ENCODE data around the gene PVRIG.
"Not testable (repeated sequence)": the region's sequence is repeated elsewhere in the genome, so short reads cannot be mapped to it uniquely, and the experiment has no call there.

DNA sequence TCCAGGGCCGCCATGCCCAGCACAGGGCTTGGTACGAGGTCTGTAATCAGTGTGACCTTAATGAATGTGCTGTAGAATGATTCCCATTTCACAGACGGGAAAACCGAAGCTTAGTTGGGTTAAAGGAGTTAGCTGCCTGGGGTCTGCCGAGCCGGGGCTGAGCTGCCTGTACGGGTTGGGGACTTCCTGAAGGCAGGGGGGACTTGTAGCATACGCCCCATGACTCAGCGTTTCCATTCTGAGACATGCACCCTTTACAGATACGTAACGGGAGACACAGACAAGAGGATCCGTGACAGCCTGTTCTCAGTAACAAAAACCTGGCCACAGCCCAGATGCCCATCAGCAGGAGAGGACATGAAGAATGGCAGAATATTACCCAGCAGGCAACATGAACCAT lies 23.6 kb downstream of the PVRIG start:
- TF ChIP-seq, protein P1, sequence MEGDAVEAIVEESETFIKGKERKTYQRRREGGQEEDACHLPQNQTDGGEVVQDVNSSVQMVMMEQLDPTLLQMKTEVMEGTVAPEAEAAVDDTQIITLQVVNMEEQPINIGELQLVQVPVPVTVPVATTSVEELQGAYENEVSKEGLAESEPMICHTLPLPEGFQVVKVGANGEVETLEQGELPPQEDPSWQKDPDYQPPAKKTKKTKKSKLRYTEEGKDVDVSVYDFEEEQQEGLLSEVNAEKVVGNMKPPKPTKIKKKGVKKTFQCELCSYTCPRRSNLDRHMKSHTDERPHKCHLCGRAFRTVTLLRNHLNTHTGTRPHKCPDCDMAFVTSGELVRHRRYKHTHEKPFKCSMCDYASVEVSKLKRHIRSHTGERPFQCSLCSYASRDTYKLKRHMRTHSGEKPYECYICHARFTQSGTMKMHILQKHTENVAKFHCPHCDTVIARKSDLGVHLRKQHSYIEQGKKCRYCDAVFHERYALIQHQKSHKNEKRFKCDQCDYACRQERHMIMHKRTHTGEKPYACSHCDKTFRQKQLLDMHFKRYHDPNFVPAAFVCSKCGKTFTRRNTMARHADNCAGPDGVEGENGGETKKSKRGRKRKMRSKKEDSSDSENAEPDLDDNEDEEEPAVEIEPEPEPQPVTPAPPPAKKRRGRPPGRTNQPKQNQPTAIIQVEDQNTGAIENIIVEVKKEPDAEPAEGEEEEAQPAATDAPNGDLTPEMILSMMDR (IDR thresholded peaks at IDR 0.05), result not testable (repeated sequence)
- TF ChIP-seq POLR2A (IDR thresholded peaks at IDR 0.05), result not testable (repeated sequence)
